ENCODE data around the gene HNRNPA1L2. TPM values are rescaled to one million over a fixed set of nuclear protein-coding genes. Genes with fewer than 3 reads are reported as not detected.
"Not testable (repeated sequence)": the region's sequence is repeated elsewhere in the genome, so short reads cannot be mapped to it uniquely, and the experiment has no call there.

Gene HNRNPA1L2
- 8.0 and 9.1 TPM in 2 replicates for total RNA-seq (2022)
- Bru-seq, nascent RNA = percentile 76 among the genes with signal in this experiment
- percentile 94 among the genes with signal in this experiment for BruChase-seq, experiment 1, labeled RNA remaining after a 2-hour chase
- BruChase-seq, experiment 2, labeled RNA remaining after a 6-hour chase = percentile 90 among the genes with signal in this experiment
- long read RNA-seq = 0 reads

- H3K9me3 Mint-ChIP-seq (ENCODE audit: unreplicated experiment) = no peaks in the 10 kb centered on the region
- ChIA-PET CTCF (no interaction called here), POLR2A (no interaction called here)
- intact Hi-C loops (cut with micrococcal nuclease; ENCODE audit: unreplicated experiment) = no loop called here
- no peak for DNase-seq
- no TSS peak for BruUV-seq (replicated peaks)
- no peaks in the 10 kb centered on the region for H3K4me1 Mint-ChIP-seq (ENCODE audit: low read depth, unreplicated experiment)
- H3K9me3 ChIP-seq = no peaks in the 10 kb centered on the region
- H3K4me3 ChIP-seq (ENCODE audit: low read depth, low read length) = no peak within 1 kb of the TSS
- TF ChIP-seq CTCF (IDR thresholded peaks at IDR 0.05; ENCODE audit: insufficient read depth in 1 of 2, low read depth in 1 of 2, low read length in 1 of 2, severe bottlenecking in 1 of 2, unreplicated experiment in 1 of 2) = no peak
- no peak within 1 kb of the TSS for H3K27ac Mint-ChIP-seq (ENCODE audit: unreplicated experiment)
- no peaks in the 10 kb centered on the region for H3K36me3 Mint-ChIP-seq (ENCODE audit: insufficient read depth, unreplicated experiment)
- H3K27me3 Mint-ChIP-seq (ENCODE audit: insufficient read depth, unreplicated experiment) = no peaks in the 10 kb centered on the region
- H3K4me1 ChIP-seq = no peaks in the 10 kb centered on the region
- H3K4me3 Mint-ChIP-seq (ENCODE audit: unreplicated experiment) = no peak within 1 kb of the TSS
- no peaks in the 10 kb centered on the region for H3K27me3 ChIP-seq (replicated peaks; ENCODE audit: control insufficient read depth, insufficient read depth, low read length)
- no peaks in the 10 kb centered on the region for H3K36me3 ChIP-seq (ENCODE audit: control insufficient read depth, insufficient read depth, low read length)
These were observed at the start of gene HNRNPA1L2 for GRCh38 chr13:52642131-52642530. HNRNPA1L2 (plus strand) TSS chr13:52642431; CDS start chr13:52642493, 62 bp downstream.

GRCh38 chr13:52593175-52593574 lies 49.1 kb upstream of the HNRNPA1L2 start:
- H3K27ac Mint-ChIP-seq (ENCODE audit: unreplicated experiment); H3K36me3 Mint-ChIP-seq (ENCODE audit: insufficient read depth, unreplicated experiment); H3K4me1 Mint-ChIP-seq (ENCODE audit: low read depth, unreplicated experiment); H3K4me3 Mint-ChIP-seq (ENCODE audit: unreplicated experiment); BruUV-seq (replicated peaks); H3K9me3 ChIP-seq; H3K27me3 Mint-ChIP-seq (ENCODE audit: insufficient read depth, unreplicated experiment); H3K27me3 ChIP-seq (replicated peaks; ENCODE audit: control insufficient read depth, insufficient read depth, low read length); CTCF ChIA-PET; H3K4me1 ChIP-seq; H3K36me3 ChIP-seq (ENCODE audit: control insufficient read depth, insufficient read depth, low read length); DNase-seq; intact Hi-C loops (cut with micrococcal nuclease; ENCODE audit: unreplicated experiment); H3K9me3 Mint-ChIP-seq (ENCODE audit: unreplicated experiment); H3K4me3 ChIP-seq (ENCODE audit: low read depth, low read length); POLR2A ChIA-PET: not testable (repeated sequence)

GRCh38 chr13:52593812-52594211 lies 48.4 kb upstream of the HNRNPA1L2 start:
- H3K4me1 ChIP-seq; BruUV-seq (replicated peaks); H3K4me1 Mint-ChIP-seq (ENCODE audit: low read depth, unreplicated experiment); H3K27ac Mint-ChIP-seq (ENCODE audit: unreplicated experiment); H3K9me3 ChIP-seq; intact Hi-C loops (cut with micrococcal nuclease; ENCODE audit: unreplicated experiment); POLR2A ChIA-PET; H3K36me3 ChIP-seq (ENCODE audit: control insufficient read depth, insufficient read depth, low read length); H3K27me3 ChIP-seq (replicated peaks; ENCODE audit: control insufficient read depth, insufficient read depth, low read length); H3K4me3 Mint-ChIP-seq (ENCODE audit: unreplicated experiment); DNase-seq; H3K27me3 Mint-ChIP-seq (ENCODE audit: insufficient read depth, unreplicated experiment); H3K36me3 Mint-ChIP-seq (ENCODE audit: insufficient read depth, unreplicated experiment); CTCF ChIA-PET; H3K4me3 ChIP-seq (ENCODE audit: low read depth, low read length); H3K9me3 Mint-ChIP-seq (ENCODE audit: unreplicated experiment): not testable (repeated sequence)

GRCh38 chr13:52594295-52594694 lies 47.9 kb upstream of the HNRNPA1L2 start:
- H3K4me3 ChIP-seq (ENCODE audit: low read depth, low read length); H3K9me3 ChIP-seq; H3K27ac Mint-ChIP-seq (ENCODE audit: unreplicated experiment); DNase-seq; POLR2A ChIA-PET; H3K4me3 Mint-ChIP-seq (ENCODE audit: unreplicated experiment); BruUV-seq (replicated peaks); intact Hi-C loops (cut with micrococcal nuclease; ENCODE audit: unreplicated experiment); H3K9me3 Mint-ChIP-seq (ENCODE audit: unreplicated experiment); H3K36me3 ChIP-seq (ENCODE audit: control insufficient read depth, insufficient read depth, low read length); H3K27me3 Mint-ChIP-seq (ENCODE audit: insufficient read depth, unreplicated experiment); CTCF ChIA-PET; H3K4me1 ChIP-seq; H3K36me3 Mint-ChIP-seq (ENCODE audit: insufficient read depth, unreplicated experiment); H3K27me3 ChIP-seq (replicated peaks; ENCODE audit: control insufficient read depth, insufficient read depth, low read length); H3K4me1 Mint-ChIP-seq (ENCODE audit: low read depth, unreplicated experiment): not testable (repeated sequence)
